AML-193 (cell line): ENCODE data around the gene DOP1A.

Source experiments
- DNase-seq, 2 experiments: peaks; one replicate each; lab custom pipeline; 2025; lab: John Stamatoyannopoulos, UW

Gene DOP1A, protein sequence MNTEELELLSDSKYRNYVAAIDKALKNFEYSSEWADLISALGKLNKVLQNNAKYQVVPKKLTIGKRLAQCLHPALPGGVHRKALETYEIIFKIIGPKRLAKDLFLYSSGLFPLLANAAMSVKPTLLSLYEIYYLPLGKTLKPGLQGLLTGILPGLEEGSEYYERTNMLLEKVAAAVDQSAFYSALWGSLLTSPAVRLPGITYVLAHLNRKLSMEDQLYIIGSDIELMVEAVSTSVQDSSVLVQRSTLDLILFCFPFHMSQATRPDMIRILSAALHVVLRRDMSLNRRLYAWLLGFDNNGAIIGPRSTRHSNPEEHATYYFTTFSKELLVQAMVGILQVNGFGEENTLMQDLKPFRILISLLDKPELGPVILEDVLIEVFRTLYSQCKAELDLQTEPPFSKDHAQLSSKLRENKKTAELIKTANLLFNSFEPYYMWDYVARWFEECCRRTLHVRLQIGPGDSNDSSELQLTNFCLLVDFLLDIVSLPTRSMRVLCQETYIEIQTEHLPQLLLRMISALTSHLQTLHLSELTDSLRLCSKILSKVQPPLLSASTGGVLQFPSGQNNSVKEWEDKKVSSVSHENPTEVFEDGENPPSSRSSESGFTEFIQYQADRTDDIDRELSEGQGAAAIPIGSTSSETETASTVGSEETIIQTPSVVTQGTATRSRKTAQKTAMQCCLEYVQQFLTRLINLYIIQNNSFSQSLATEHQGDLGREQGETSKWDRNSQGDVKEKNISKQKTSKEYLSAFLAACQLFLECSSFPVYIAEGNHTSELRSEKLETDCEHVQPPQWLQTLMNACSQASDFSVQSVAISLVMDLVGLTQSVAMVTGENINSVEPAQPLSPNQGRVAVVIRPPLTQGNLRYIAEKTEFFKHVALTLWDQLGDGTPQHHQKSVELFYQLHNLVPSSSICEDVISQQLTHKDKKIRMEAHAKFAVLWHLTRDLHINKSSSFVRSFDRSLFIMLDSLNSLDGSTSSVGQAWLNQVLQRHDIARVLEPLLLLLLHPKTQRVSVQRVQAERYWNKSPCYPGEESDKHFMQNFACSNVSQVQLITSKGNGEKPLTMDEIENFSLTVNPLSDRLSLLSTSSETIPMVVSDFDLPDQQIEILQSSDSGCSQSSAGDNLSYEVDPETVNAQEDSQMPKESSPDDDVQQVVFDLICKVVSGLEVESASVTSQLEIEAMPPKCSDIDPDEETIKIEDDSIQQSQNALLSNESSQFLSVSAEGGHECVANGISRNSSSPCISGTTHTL (N-terminal part only)

DNA sequence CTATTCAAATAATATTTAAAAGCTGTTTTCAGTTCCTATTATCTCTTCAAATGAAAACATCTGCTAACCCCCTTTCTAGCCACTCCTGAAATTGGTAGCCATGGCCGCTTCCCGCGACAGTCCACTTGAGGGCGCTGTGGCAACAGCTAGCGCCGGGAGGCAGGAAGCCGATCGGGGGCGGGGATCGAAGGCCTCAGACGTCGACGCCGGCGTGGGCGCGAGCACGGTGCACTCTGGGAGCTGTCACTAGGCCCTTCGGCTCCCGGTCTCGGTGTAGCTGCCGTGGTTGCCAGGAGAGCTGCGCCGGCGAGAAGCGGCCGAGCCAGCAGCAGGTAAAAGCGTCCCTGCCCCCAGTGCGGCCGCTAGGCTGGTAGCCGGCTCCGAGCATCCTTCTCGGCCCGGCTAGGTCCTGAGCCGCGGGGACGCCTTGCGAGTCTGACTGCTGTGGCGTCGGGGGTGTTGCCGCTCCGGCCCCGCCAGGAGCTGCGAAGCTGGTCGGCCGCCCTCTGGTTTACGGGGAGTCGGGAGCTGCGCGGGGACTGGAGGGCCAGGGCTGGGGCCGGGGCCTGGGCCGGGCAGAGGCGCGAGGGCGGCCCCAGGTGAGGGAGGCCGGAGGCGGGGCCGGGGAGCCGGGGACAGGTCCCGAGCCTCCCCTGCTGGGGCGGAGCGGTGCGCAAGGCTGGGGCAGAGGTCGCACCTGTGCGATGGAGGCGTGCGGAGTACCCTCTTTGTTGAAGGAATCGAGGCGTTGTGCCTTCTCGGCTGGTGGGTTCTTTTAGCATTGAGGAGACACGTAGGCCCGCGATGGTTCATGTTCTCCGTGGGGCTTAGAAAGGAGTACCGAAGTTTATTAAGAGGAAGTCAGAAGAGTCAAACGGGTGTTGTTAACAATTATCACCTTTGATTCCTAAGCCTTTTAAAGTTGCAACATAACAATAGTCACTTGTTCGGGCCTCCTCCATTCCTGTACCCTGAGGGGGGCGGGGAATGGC lies at the start of gene DOP1A:
Gene DOP1A (plus strand): TSS at position 224 of the 992 bp plus-strand sequence. CDS start 29,307 bp downstream, outside the sequence.
- peak; percentile 97 to 98 for DNase-seq

DNA sequence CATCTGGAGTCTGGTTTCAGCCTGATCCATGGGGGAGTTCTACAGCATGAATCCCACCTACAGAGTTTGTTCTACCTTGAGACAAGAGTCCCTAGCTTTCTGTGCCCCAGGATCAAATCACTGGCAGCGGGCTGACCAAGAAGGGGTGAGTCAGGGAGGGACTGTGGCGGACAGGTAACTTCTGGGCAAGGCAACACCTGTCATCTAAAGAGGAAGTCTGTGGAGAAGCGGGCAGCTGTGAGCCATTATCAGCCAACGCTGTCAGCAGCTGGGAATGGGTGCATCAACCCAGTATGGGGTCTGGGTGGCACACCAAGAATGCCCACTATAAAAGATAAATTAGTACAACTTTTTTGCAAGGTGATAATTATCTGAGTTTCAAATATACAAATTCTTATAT lies 47.7 kb upstream of the DOP1A start:
- no peak for DNase-seq

DNA sequence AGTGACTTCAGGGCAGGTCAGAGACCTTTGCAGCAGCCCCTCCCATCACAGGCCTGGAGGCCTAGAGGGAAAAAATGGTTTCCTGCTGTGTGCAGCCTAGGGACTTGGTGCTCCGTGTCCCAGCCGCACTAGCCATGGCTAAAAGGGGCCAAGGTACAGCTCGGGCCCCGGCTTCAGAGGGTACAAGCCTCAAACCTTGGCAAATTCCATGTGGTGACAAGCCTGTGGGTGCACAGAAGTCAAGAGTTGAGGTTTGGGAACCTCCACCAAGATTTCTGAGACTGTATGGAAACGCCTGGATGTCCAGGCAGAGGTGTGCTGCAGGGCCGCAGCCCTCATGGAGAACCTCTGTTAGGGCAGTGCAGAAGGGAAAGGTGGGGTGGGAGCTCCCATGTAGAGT lies 35.8 kb upstream of the DOP1A start:
- DNase-seq = no peak

- no peak for DNase-seq
These were observed 29.2 kb upstream of the DOP1A start for GRCh38 chr6:83038246-83038645.

DNA sequence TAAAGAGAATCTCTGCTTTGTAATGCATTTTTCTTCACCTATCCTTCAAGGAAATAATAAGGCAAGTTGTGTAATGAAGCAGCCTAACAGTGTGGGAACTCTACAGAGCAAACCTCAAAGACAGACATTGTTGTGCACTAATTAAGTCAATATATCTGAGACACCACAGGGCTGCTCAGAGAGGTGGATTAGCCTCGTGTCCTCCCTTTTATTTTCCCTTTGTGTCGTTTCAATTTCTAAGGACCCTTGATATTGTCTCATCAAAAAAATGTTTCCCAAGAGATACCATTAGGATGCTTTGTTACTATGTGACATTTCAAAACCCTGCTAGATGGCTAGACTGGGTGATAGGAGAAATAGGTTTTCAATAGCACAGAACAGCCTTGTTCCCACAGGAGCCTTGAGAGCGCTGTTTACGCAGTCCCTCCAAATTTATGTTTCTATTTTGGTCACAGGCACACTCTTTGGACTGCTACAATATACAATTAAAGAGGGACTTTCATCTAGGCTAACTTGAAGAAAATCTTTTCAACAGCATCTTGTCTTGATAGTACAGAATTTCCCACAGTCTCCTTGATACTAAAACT lies 24.9 kb upstream of the DOP1A start:
- DNase-seq = no peak

DNA sequence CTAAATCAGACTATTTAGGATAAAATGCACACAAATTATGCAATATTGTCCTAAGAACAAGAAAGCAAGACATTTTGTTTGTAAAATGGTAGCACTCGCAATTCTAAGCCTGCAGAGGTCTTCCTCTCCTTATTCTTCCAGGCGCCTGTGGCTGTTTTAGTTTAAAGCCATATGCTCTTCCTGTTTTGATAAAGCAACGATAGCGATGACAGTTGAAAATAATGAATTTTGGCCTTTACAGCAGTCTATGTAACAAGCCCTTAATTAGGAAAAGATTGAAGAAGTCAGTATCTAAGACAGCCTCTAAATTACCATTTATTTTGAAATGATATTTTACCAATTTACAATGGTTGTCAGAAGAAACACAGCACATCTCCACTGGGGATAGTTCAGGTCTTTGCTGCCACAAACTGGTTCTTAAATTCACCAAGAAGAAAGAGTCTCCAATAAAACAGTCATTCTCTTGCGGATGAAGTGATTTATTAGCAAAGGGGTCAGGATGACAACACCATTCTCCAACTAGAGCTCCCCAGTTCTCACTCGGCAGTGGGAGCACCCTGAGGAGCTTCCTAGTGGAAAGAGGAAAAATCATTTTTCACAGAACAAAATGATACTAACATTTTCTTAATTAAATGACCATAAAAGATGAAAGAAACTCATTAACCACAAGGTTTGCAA lies 23.2 kb upstream of the DOP1A start:
- no peak for DNase-seq

GRCh38 chr6:83047065-83047754 lies 20.3 kb upstream of the DOP1A start:
- DNase-seq = no peak

DNA sequence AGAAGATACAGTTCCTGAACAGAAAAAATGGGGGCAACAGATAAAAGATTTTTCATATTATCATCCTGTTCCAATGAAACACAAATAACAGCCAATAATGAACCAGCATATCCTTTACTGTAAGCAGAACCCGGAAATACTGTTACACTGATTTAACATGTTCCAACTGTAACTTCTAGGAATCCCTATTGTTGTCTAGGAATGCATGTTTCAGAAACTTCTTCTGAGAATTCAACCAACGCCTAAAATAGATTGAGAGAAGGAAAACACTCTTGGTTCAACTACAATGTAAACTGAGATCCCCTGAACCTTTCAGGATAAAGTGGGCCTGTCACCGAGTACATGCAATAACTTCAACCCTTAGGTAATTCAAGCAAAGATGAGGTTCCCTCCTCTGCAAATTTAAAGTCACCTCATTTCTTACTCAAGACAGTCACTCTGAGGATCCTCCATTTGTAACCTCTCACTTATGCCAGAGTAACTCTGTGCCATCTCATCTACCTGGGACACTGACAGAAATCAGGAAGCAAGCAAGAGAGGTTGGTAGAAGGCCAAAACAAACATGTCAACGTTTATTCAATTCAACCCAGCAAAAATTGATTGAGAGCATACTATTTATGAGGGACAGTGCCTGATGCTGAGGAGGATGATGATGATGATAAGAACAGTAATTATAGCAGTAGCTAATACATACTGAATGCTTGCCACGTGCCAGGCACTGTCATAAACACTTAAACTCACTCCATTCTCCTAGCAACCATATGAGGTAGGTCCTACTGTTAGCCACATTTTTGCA lies 15.9 kb upstream of the DOP1A start:
- no peak for DNase-seq

DNA sequence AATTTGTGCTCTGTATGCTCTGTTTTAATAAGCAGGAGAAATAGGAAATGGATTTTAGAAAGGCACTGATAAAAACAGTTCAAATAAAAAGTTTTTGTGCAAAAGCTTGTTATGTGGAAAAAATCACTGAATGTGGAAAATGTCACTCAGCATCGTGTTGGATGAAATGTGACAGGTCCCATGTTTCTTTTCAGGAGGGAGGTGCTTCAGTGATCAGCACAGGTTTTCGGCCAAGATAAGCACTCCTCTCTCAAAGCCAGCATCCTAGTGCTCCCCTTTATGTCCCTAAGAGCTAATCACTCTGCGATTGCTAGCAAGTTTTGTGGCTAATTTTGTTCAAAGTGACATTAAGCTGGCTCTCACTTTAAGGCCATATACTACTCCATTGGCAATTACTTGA lies 13.8 kb upstream of the DOP1A start:
- DNase-seq = no peak

DNA sequence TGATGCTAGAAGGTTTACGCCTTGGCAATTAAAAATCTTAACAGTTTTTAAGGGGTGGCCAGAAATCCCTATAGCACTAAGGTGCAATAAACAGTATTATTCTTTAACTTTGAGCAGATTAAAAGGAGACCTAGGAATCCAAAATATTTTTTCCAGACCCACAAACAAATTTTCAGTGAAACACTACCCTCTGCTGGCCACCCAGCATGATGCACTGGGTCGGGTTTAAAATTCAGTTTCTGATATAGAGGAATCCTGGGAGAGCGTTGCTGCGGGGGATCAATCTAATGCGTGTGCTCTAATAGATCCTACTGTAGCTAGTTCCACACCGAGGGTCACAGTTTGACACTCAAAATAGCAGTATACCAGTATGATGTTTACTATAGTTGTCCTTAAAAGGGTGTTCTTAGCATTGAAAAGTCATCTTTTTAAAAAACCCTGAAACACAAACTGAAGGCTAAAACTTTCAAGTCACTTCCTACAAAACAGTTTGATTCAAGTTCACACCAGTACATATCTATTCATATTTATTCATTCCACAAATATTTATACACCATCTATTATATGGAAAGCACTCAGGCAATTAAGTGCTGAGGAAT lies 12.0 kb upstream of the DOP1A start:
- peak; percentile 46 to 66 for DNase-seq

DNA sequence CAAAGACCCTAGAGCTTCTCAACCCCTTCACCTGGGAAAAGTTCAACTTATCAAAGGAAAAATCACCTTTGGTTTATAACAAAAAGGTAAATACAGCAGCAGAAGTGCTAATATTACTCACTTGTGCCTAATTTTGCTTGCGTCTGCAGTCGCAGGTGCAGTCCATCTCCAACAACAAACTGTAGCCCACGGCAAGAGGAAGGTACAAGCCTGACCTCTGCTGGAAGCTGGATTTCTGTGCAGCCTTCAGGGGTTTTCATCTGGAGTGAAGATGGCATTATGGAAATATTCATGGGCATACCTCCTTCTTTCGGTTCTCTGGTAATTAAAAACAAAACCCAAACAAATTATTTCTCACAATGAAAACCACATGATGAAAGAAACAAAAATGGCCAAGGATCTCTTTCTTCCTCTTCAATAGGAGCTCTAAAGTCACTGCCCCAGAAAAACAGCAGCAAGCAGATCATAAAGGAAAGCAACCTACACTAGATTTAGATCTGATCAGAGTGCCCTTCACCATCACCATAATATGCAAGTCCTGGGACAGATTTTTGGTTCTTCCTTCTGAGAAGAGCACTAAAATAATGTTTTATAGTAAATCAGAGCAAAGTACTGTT lies 9.7 kb upstream of the DOP1A start:
- DNase-seq = peak; percentile 24 to 54

- DNase-seq = peak; percentile 22 to 40
These were observed 6.3 kb upstream of the DOP1A start for GRCh38 chr6:83061190-83061589.

DNA sequence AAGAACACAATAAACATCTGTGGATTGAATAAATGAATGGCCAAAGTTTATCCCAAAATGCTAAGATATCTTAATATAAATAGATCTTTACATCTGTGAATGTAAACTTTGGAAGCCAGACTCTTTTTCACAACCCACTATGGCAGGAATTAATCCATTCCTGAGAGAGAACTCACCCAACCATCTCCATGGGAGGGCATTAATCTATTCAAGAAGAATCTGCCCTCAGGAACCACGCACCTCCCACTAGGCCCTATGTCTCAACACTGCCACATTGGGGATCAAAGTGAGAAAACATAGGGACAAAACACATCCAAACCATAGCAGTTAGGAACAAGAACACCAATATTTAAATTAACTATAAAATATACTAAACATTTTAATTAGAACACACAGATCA lies 5.2 kb upstream of the DOP1A start:
- DNase-seq = no peak

DNA sequence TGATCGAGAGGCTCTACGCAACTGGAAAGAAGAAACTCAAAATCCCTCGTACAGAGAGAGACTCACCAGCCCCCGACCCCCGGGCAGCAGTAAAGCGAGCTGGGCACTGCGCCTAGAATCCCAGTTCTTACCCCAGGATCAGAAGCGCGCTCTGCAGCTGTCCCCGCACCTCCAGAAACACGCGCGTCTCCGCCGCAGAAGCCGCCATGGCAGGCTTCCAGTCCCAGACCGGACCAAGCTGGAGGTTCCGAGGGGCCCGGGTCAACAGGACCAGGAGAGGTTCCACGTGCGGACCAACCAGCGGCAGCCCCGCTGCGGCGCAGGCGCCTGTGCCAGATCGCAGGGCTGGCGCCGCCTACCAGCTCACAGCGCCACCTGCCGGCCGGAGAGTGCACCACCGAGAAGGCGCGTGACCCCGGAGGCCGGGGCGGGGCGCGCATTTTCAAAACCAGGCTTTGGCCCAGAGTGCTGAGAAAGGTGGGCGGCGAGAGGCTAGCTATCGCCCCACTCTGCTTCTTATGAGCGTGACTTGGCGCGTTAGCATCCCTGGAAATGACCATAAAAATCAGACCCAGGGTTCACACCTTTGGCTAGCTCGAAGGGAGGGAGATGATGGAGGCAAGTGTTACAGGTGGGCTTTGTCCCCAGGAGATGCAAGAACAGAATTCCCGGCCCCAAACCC lies 1.8 kb upstream of the DOP1A start, which contains the start of gene UBE3D:
Gene UBE3D (minus strand): TSS at position 331 of the 682 bp plus-strand sequence. CDS start 123 bp downstream, at position 208.
- DNase-seq = peak; percentile 85 to 87

DNA sequence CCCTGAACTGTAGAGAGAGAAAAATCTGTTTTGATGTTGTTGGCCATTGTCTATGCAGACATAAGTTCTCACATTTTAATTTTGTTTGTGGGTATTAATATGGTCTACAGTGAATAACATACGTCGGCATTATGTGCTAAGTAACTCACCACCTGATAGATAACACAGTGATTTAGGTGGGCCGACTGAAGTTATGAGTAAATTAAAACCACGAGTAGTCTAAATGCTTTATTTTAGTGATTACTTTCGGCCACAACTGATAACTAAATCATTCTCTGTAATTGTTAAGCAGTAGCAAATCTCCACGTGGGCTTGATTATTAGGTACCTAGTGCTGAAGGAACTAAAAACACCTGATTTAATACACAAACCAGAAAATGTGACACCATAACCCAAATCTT lies 1.1 kb downstream of the DOP1A start:
- no peak for DNase-seq

DNA sequence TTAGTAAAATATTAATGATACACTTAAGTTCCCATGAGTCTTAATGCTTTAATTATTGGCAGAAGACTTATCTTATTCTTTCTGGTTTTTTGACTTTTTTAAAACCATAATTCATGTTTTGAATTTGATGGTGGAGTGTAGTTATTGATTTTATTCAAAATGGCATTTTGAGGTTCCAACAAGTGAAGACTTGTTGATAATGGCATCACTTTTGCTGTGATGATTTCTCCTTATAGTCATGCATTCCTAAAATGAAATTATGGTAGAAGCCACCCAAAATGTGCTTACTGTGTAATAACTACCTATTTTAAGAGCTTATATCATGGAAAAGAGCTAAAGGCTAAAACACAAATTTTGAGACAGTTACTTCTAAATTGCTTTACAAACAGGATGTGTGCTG lies 2.2 kb downstream of the DOP1A start:
- no peak for DNase-seq

- peak; percentile 61 to 63 for DNase-seq
These were observed 3.6 kb downstream of the DOP1A start for GRCh38 chr6:83071023-83071422.
